Mesothelial cell of epicardium (in vitro differentiated cells): Measurements from ENCODE around the gene SGCD. TPM values are rescaled to one million over a fixed set of nuclear protein-coding genes. Genes with fewer than 3 reads are reported as not detected.

Experiments used
- DNase-seq, 2 experiments: peaks; one replicate each; pipeline ENCODE4 v3.0.0; 2021; ENCODE audit warnings: low spot score in 2 of 2; ENCODE audit not compliant: unreplicated experiment in 2 of 2
- H3K27ac Mint-ChIP-seq: 2 replicates; pipeline ENCODE4 v1.8.0; 2021; ENCODE audit warnings: mixed read lengths
- H3K27me3 Mint-ChIP-seq: 2 replicates; pipeline ENCODE4 v1.8.0; 2021; ENCODE audit warnings: low read depth, mixed read lengths
- H3K36me3 Mint-ChIP-seq: 2 replicates; pipeline ENCODE4 v1.8.0; 2021; ENCODE audit warnings: mixed read lengths
- H3K4me1 Mint-ChIP-seq: 2 replicates; pipeline ENCODE4 v1.8.0; 2021; ENCODE audit warnings: mixed read lengths
- H3K4me3 Mint-ChIP-seq: 2 replicates; pipeline ENCODE4 v1.8.0; 2021; ENCODE audit warnings: mild to moderate bottlenecking, moderate library complexity, mixed read lengths
- H3K9me3 Mint-ChIP-seq: 2 replicates; pipeline ENCODE4 v1.8.0; 2021; ENCODE audit warnings: mixed read lengths
- CTCF ChIP-seq: fragments of 200-600 bp; sonication (generic); IDR thresholded peaks from one replicate; pipeline ENCODE4 v1.5.0; 2021; ENCODE audit warnings: antibody characterized with exemption; ENCODE audit not compliant: unreplicated experiment
- total RNA-seq: library from RNA; stranded (reverse); gene quantifications from 3 replicates; pipeline ENCODE4 v1.2.1, GENCODE V29; 2021

SGCD gene
- total RNA-seq, 1 donor from 2014 or later = 4.9 TPM

- Mint-ChIP-seq H3K9me3 (no peaks in the 10 kb centered on the region), H3K36me3 (no peaks in the 10 kb centered on the region), H3K4me3 (no peak overlapping the region), H3K27ac (no peak overlapping the region), H3K4me1 (peaks cover 4% of the 10 kb centered on the region), H3K27me3 (peaks cover 2% of the 10 kb centered on the region)
- TF ChIP-seq CTCF = no peak
- no peak for DNase-seq
Observed at GRCh38 chr5:156670615-156671014, 343.7 kb downstream of the SGCD start.

- no peaks in the 10 kb centered on the region for H3K9me3 Mint-ChIP-seq
- no peak for TF ChIP-seq CTCF
- H3K27me3 Mint-ChIP-seq = peaks cover 1% of the 10 kb centered on the region
- DNase-seq = no peak
- no peaks in the 10 kb centered on the region for H3K36me3 Mint-ChIP-seq
- no peak overlapping the region for H3K27ac Mint-ChIP-seq
- H3K4me1 Mint-ChIP-seq = peaks cover 14% of the 10 kb centered on the region
- H3K4me3 Mint-ChIP-seq = no peak overlapping the region
Observed at GRCh38 chr5:156675395-156675794, 348.4 kb downstream of the SGCD start.

- no peak for TF ChIP-seq CTCF
- Mint-ChIP-seq H3K27me3 (peaks cover 1% of the 10 kb centered on the region), H3K4me3 (no peak overlapping the region), H3K9me3 (no peaks in the 10 kb centered on the region), H3K36me3 (no peaks in the 10 kb centered on the region), H3K27ac (no peak overlapping the region), H3K4me1 (peaks cover 16% of the 10 kb centered on the region)
- DNase-seq = no peak
Observed at GRCh38 chr5:156677963-156678362, 351.0 kb downstream of the SGCD start.

- TF ChIP-seq CTCF = no peak
- Mint-ChIP-seq H3K27me3 (peaks cover 1% of the 10 kb centered on the region), H3K4me3 (no peak overlapping the region), H3K9me3 (no peaks in the 10 kb centered on the region), H3K4me1 (peaks cover 16% of the 10 kb centered on the region), H3K36me3 (no peaks in the 10 kb centered on the region), H3K27ac (no peak overlapping the region)
- DNase-seq = no peak
Observed at GRCh38 chr5:156678484-156678883, 351.5 kb downstream of the SGCD start.

GRCh38 chr5:156680831-156681230 lies 353.9 kb downstream of the SGCD start:
- no peak for TF ChIP-seq CTCF

GRCh38 chr5:156681265-156681664 lies 354.3 kb downstream of the SGCD start:
- H3K36me3 Mint-ChIP-seq = no peaks in the 10 kb centered on the region

More at GRCh38 chr5:156680831-156681230, 353.9 kb downstream of the SGCD start:
- DNase-seq = no peak
- no peak overlapping the region for H3K27ac Mint-ChIP-seq
- H3K9me3 Mint-ChIP-seq = no peaks in the 10 kb centered on the region
- H3K4me1 Mint-ChIP-seq = peaks cover 16% of the 10 kb centered on the region
- H3K36me3 Mint-ChIP-seq = no peaks in the 10 kb centered on the region
- H3K4me3 Mint-ChIP-seq = no peak overlapping the region
- H3K27me3 Mint-ChIP-seq = peaks cover 3% of the 10 kb centered on the region

More at GRCh38 chr5:156681265-156681664, 354.3 kb downstream of the SGCD start:
- Mint-ChIP-seq H3K4me1 (peaks cover 16% of the 10 kb centered on the region), H3K27ac (no peak overlapping the region), H3K4me3 (no peak overlapping the region), H3K9me3 (no peaks in the 10 kb centered on the region), H3K27me3 (peaks cover 3% of the 10 kb centered on the region)
- no peak for DNase-seq
- no peak for TF ChIP-seq CTCF
